GM19467 (cell line): ENCODE data around the gene HES7.
"Not testable (repeated sequence)": the region's sequence is repeated elsewhere in the genome, so short reads cannot be mapped to it uniquely, and the experiment has no call there.

Source experiments
- ATAC-seq: cut with Tn5 transposase; IDR thresholded peaks from one replicate; pipeline ENCODE4 v1.9.1; 2021; ENCODE audit warnings: mild to moderate bottlenecking, moderate library complexity; ENCODE audit not compliant: unreplicated experiment

HES7 gene

GRCh38 chr17:8105957-8106398, 17.9 kb downstream of the HES7 start:
- no peak for ATAC-seq

- no peak for ATAC-seq
Measured at GRCh38 chr17:8104911-8105310, 19.0 kb downstream of the HES7 start.

- no peak for ATAC-seq
Measured at GRCh38 chr17:8103549-8103948, 20.4 kb downstream of the HES7 start.

- no peak for ATAC-seq
Measured at GRCh38 chr17:8101721-8102120, 22.2 kb downstream of the HES7 start.

- no peak for ATAC-seq
Measured at GRCh38 chr17:8100763-8101162, 23.1 kb downstream of the HES7 start.

- ATAC-seq: no peak
Measured at GRCh38 chr17:8100111-8100510, 23.8 kb downstream of the HES7 start.

GRCh38 chr17:8096541-8096940, 27.4 kb downstream of the HES7 start:
- ATAC-seq: no peak

- no peak for ATAC-seq
Measured at GRCh38 chr17:8095361-8095760, 28.5 kb downstream of the HES7 start.

- ATAC-seq: peak; percentile 67
Measured at GRCh38 chr17:8091033-8091687, 32.7 kb downstream of the HES7 start.

- ATAC-seq: no peak
Measured at GRCh38 chr17:8089728-8090127, 34.2 kb downstream of the HES7 start.

- ATAC-seq: no peak
Measured at GRCh38 chr17:8087952-8088230, 36.0 kb downstream of the HES7 start.

GRCh38 chr17:8087075-8087951, 36.6 kb downstream of the HES7 start, which contains the start of gene ALOX12B:
TSS of gene ALOX12B (minus strand) at chr17:8087716. CDS start at chr17:8087442, 274 bp downstream.
- no peak for ATAC-seq

- ATAC-seq: no peak
Measured at GRCh38 chr17:8084250-8084649, 39.7 kb downstream of the HES7 start.

- no peak for ATAC-seq
Measured at GRCh38 chr17:8082292-8082691, 41.6 kb downstream of the HES7 start.

GRCh38 chr17:8081876-8082275, 42.0 kb downstream of the HES7 start:
- ATAC-seq: no peak

- ATAC-seq: no peak
Measured at GRCh38 chr17:8080799-8081219, 43.1 kb downstream of the HES7 start.

- ATAC-seq: no peak
Measured at GRCh38 chr17:8080208-8080798, 43.6 kb downstream of the HES7 start.

GRCh38 chr17:8079291-8080207, 44.4 kb downstream of the HES7 start:
- no peak for ATAC-seq

- ATAC-seq: not testable (repeated sequence)
Measured at GRCh38 chr17:8077939-8078338, 46.0 kb downstream of the HES7 start.

GRCh38 chr17:8076502-8077266, 47.2 kb downstream of the HES7 start:
- ATAC-seq: no peak
